ENCODE data around the gene COLEC11. TPM values are rescaled to one million over a fixed set of nuclear protein-coding genes. Genes with fewer than 3 reads are reported as not detected.

COLEC11 gene
- total and polyA plus RNA-seq, 2 donors (not counting 1 experiment from before 2014, with no cell fraction given) = not detected

DNA sequence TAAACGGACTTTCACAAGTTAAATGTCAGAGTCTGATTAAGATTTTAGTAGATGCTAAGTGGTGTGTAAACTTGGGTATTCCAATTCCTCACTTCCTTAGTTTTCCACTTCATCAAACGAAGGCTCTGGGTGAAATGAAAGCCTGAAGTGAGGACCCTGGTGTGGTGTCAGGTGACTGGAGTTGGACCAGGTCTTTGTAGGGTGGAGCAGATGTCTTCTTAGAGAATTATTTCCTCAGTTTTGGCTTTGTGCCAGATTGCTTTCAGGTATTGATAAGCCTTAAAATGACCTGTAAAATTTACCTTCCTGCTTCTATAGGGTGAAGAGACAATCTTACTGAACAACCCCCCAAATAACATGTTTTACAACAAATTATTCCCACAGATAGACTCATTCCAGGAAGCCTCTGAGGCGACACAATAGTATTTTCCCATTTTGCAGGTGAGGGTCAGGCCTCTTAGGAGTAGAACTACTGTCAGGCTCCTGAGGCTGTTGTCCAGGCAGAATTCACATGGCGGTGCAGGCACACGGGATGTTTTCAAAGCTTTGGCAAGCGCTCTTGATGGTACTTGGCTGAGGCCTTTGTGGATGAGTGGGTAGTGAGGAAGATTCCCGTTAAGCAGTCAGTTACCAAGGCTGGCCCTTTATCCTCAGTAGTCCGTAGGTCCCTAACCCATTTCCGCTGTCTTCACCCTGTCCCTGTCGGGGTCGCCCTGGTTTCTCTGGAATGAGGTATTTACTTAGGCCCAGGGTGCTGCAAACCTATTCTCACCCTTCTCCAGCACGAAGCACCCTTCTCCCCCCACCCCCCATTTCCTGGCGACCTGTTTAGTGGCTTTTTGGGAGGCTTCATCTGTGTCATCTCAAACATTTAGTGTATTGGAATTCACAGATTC is 13.3 kb upstream of the COLEC11 start:
- ATAC-seq (ENCODE audit: low read depth) (no peak), DNase-seq (no peak)
- WGBS (ENCODE audit: insufficient coverage) = 96% methylated on average over 4 of the region's 13 CpGs
- POLR2A ChIA-PET = no interaction called here
- TF ChIP-seq CTCF (IDR thresholded peaks at IDR 0.05) (no peak), EZH2 (IDR thresholded peaks at IDR 0.05; ENCODE audit: borderline replicate concordance, insufficient read depth, low read depth, low read length, poor library complexity, severe bottlenecking) (no peak)
- Histone ChIP-seq H3K4me1 (ENCODE audit: control insufficient read depth in 2 of 2, insufficient read depth in 2 of 2, low read length in 2 of 2) (peaks cover 8% of the 10 kb centered on the region in 2 donors), H3K4me3 (ENCODE audit: control extremely low read depth in 1 of 5, extremely low read depth in 1 of 5, insufficient read depth in 1 of 5, low read depth in 2 of 5, low read length in 4 of 5) (no peak overlapping the region), H3K27me3 (replicated peaks in 1 of 4; ENCODE audit: control extremely low read depth in 1 of 4, control insufficient read depth in 3 of 4, insufficient read depth in 4 of 4, low read length in 3 of 4) (no peaks in the 10 kb centered on the region), H3K27ac (ENCODE audit: low read length in 2 of 2) (no peak overlapping the region), H3K79me2 (ENCODE audit: control insufficient read depth, insufficient read depth, low read length) (peaks cover 8% of the 10 kb centered on the region), H3K36me3 (replicated peaks in 1 of 2; ENCODE audit: control extremely low read depth in 1 of 2, control insufficient read depth in 1 of 2, extremely low read depth in 1 of 2, insufficient read depth in 2 of 2, low read length in 1 of 2) (peaks cover 32 to 65% of the 10 kb centered on the region in 2 experiments), H2AFZ (ENCODE audit: insufficient read depth, low read depth, low read length, poor library complexity, severe bottlenecking) (no peak overlapping the region), H4K20me1 (ENCODE audit: control insufficient read depth, insufficient read depth, low read length, poor library complexity, severe bottlenecking) (peaks cover 40% of the 10 kb centered on the region), H3K9me3 (ENCODE audit: control extremely low read depth in 1 of 3, control insufficient read depth in 2 of 3, insufficient read depth in 1 of 3, low read length in 2 of 3) (no peaks in the 10 kb centered on the region), H3K4me2 (replicated peaks; ENCODE audit: low read depth, low read length, poor library complexity, severe bottlenecking) (no peak overlapping the region), H3K9ac (ENCODE audit: low read length) (no peak overlapping the region)
- Mint-ChIP-seq H3K27ac (no peak overlapping the region), H3K4me3 (no peak overlapping the region), H3K27me3 (no peaks in the 10 kb centered on the region), H3K4me1 (peaks cover 23% of the 10 kb centered on the region), H3K9me3 (ENCODE audit: insufficient read depth) (no peaks in the 10 kb centered on the region)
- CTCF ChIA-PET = no interaction called here
- intact Hi-C loops (cut with micrococcal nuclease) = no loop called here

DNA sequence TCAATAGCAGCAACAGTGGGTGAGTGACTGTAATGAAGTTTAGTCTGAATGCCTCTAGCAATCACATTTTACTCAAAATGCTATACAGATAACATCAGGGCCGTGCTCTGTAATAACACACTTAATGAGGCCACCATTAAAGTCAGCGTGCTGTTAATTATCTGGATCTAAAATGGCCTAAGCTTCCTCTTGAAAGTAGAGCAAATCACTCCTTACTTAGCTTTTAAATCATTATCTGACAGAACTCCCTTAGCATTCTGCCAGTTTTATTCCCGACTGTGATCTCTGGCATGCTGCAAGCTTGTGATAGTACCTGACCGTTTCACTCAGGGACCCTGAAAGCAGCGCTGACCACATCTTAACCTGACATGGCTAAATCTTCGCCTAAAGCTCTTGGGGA is 10.8 kb upstream of the COLEC11 start:
- H3K4me3 ChIP-seq (ENCODE audit: control extremely low read depth in 1 of 5, extremely low read depth in 1 of 5, insufficient read depth in 1 of 5, low read depth in 2 of 5, low read length in 4 of 5) = no peak overlapping the region
- Mint-ChIP-seq H3K27ac (no peak overlapping the region), H3K4me3 (no peak overlapping the region), H3K27me3 (no peaks in the 10 kb centered on the region), H3K4me1 (peaks cover 4% of the 10 kb centered on the region), H3K9me3 (ENCODE audit: insufficient read depth) (no peaks in the 10 kb centered on the region)
- no peak overlapping the region for H2AFZ ChIP-seq (ENCODE audit: insufficient read depth, low read depth, low read length, poor library complexity, severe bottlenecking)
- TF ChIP-seq EZH2 (IDR thresholded peaks at IDR 0.05; ENCODE audit: borderline replicate concordance, insufficient read depth, low read depth, low read length, poor library complexity, severe bottlenecking) (no peak), CTCF (IDR thresholded peaks at IDR 0.05) (no peak)
- H3K27ac ChIP-seq (ENCODE audit: low read length in 2 of 2) = no peak overlapping the region
- H3K36me3 ChIP-seq (replicated peaks in 1 of 2; ENCODE audit: control extremely low read depth in 1 of 2, control insufficient read depth in 1 of 2, extremely low read depth in 1 of 2, insufficient read depth in 2 of 2, low read length in 1 of 2) = peaks cover 24 to 45% of the 10 kb centered on the region in 2 experiments
- intact Hi-C loops (cut with micrococcal nuclease) = no loop called here
- no peaks in the 10 kb centered on the region for H3K27me3 ChIP-seq (replicated peaks in 1 of 4; ENCODE audit: control extremely low read depth in 1 of 4, control insufficient read depth in 3 of 4, insufficient read depth in 4 of 4, low read length in 3 of 4)
- no peak for ATAC-seq (ENCODE audit: low read depth)
- peaks cover 27% of the 10 kb centered on the region for H4K20me1 ChIP-seq (ENCODE audit: control insufficient read depth, insufficient read depth, low read length, poor library complexity, severe bottlenecking)
- H3K9me3 ChIP-seq (ENCODE audit: control extremely low read depth in 1 of 3, control insufficient read depth in 2 of 3, insufficient read depth in 1 of 3, low read length in 2 of 3) = no peaks in the 10 kb centered on the region
- CTCF ChIA-PET = no interaction called here
- H3K9ac ChIP-seq (ENCODE audit: low read length) = no peak overlapping the region
- no peaks in the 10 kb centered on the region for H3K4me1 ChIP-seq (ENCODE audit: control insufficient read depth in 2 of 2, insufficient read depth in 2 of 2, low read length in 2 of 2)
- H3K79me2 ChIP-seq (ENCODE audit: control insufficient read depth, insufficient read depth, low read length) = no peaks in the 10 kb centered on the region
- 96% methylated on average over 6 of the region's 6 CpGs for WGBS (ENCODE audit: insufficient coverage)
- POLR2A ChIA-PET = no interaction called here
- no peak for DNase-seq
- no peak overlapping the region for H3K4me2 ChIP-seq (replicated peaks; ENCODE audit: low read depth, low read length, poor library complexity, severe bottlenecking)

All from B cell (primary cell).